GM12878 (cell line): ENCODE measurements around the gene PACS2. TPM values are rescaled to one million over a fixed set of nuclear protein-coding genes. Genes with fewer than 3 reads are reported as not detected.

Experiments
- ATAC-seq: fragments of 200-7000 bp; cut with Tn5 transposase; 3 replicates; pipeline ENCODE4 v1.9.1; 2020; ENCODE audit warnings: mild to moderate bottlenecking, moderate library complexity
- BruUV-seq: library from RNA; stranded (reverse); fragments of 400-500 nt; replicated peaks from 2 replicates; lab custom pipeline; 2021; lab: Mats Ljungman, UMichigan
- CTCF ChIA-PET: fragments of 300-600 bp; sonication (Branson Sonifier 250); formaldehyde crosslinking; extraction: SDS; loops from one replicate; lab custom pipeline; 2021; ENCODE audit warnings: inconsistent platforms; lab: Yijun Ruan, JAX
- POLR2A ChIA-PET: fragments of 350-600 bp; formaldehyde crosslinking; extraction: SDS; loops from one replicate; lab custom pipeline; 2021; ENCODE audit warnings: inconsistent platforms; lab: Charles Lee
- RAD21 ChIA-PET: fragments of 300-600 bp; sonication (Branson Sonifier 250); formaldehyde crosslinking; loops from one replicate; lab custom pipeline; 2023; ENCODE audit warnings: antibody characterized with exemption; ENCODE audit not compliant: unreplicated experiment; lab: Charles Lee
- SMC1A ChIA-PET: fragments of 300-600 bp; sonication (Branson Sonifier 250); formaldehyde crosslinking; loops from one replicate; lab custom pipeline; 2023; ENCODE audit not compliant: unreplicated experiment, uncharacterized antibody; lab: Charles Lee
- DNase-seq: peaks from one replicate; pipeline ENCODE4 v3.0.0-alpha.2; 2011; ENCODE audit warnings: low read depth, low spot score
- FAIRE-seq: peaks from 3 replicates; lab custom pipeline; 2011; peaks lifted over from hg19 to GRCh38; lab: Jason Lieb, UNC
- H2AFZ ChIP-seq: 2 replicates; pipeline ENCODE4 v1.6.0; 2011; ENCODE audit warnings: low read depth, low read length, control low read depth; ENCODE audit not compliant: control insufficient read depth
- H3K27ac ChIP-seq: 2 replicates; pipeline ENCODE4 v1.5.1; 2011; ENCODE audit warnings: control low read depth; ENCODE audit not compliant: control insufficient read depth, insufficient read depth
- H3K27me3 ChIP-seq, 2 experiments: replicated peaks in 1 of 2; 2 replicates each; pipeline versions ENCODE4 v1.6.0 to v1.6.1; 2011; ENCODE audit warnings: low read length in 1 of 2; ENCODE audit not compliant: control insufficient read depth in 2 of 2, insufficient read depth in 2 of 2
- H3K36me3 ChIP-seq, 2 experiments: 2 replicates each; pipeline ENCODE4 v1.5.1; 2011; ENCODE audit warnings: low read length in 1 of 2; ENCODE audit not compliant: control insufficient read depth in 2 of 2, insufficient read depth in 2 of 2
- H3K4me1 ChIP-seq: 2 replicates; pipeline ENCODE4 v1.6.1; 2011; ENCODE audit warnings: mild to moderate bottlenecking, low read length, moderate library complexity, mixed read lengths; ENCODE audit not compliant: control insufficient read depth, insufficient read depth
- H3K4me2 ChIP-seq: 2 replicates; pipeline ENCODE4 v1.6.0; 2011; ENCODE audit warnings: control low read depth; ENCODE audit not compliant: control insufficient read depth, insufficient read depth
- H3K4me3 ChIP-seq: fragments of 200-600 bp; sonication (generic); 2 replicates; pipeline ENCODE4 v1.5.1; 2016
- H3K79me2 ChIP-seq: 2 replicates; pipeline ENCODE4 v1.6.0; 2011; ENCODE audit warnings: low read length; ENCODE audit not compliant: control insufficient read depth, insufficient read depth
- H3K9ac ChIP-seq: 2 replicates; pipeline ENCODE4 v1.8.0; 2011; ENCODE audit warnings: low read length, control low read depth, mixed read lengths; ENCODE audit not compliant: control insufficient read depth, insufficient read depth
- H3K9me3 ChIP-seq: replicated peaks from 3 replicates; pipeline ENCODE4 v1.5.1; 2011; ENCODE audit warnings: mild to moderate bottlenecking, low read length; ENCODE audit not compliant: control insufficient read depth, insufficient read depth
- H4K20me1 ChIP-seq: 2 replicates; pipeline ENCODE4 v1.6.0; 2011; ENCODE audit not compliant: control insufficient read depth, insufficient read depth
- BACH1 ChIP-seq: fragments of 450-650 bp; IDR thresholded peaks from 2 replicates; pipeline ENCODE4 v1.6.1; 2017; ENCODE audit warnings: mild to moderate bottlenecking, borderline replicate concordance
- CEBPB ChIP-seq, 2 experiments: fragments of 150-350 bp in 1 of 2; IDR thresholded peaks; 2 replicates each; pipeline ENCODE4 v1.6.1; 2012 to 2014; ENCODE audit warnings: low read depth in 2 of 2, low read length in 2 of 2, borderline replicate concordance in 1 of 2, inconsistent platforms in 1 of 2
- CHD1 ChIP-seq: IDR thresholded peaks from 2 replicates; pipeline ENCODE4 v1.6.1; 2012; ENCODE audit warnings: low read depth, low read length, improper control_type of control experiment
- E2F8 ChIP-seq: fragments of 450-650 bp; IDR thresholded peaks from 2 replicates; pipeline ENCODE4 v1.6.1; 2018; ENCODE audit warnings: mild to moderate bottlenecking, low read depth, moderate library complexity; ENCODE audit not compliant: partially characterized antibody
- IKZF2 ChIP-seq, 2 experiments: fragments of 450-650 bp; IDR thresholded peaks; 2 replicates each; pipeline ENCODE4 v1.6.1; 2017; ENCODE audit warnings: mild to moderate bottlenecking in 2 of 2, moderate library complexity in 2 of 2
- MTA3 ChIP-seq: IDR thresholded peaks from 2 replicates; pipeline ENCODE4 v1.6.1; 2012; ENCODE audit warnings: low read length, inconsistent platforms, borderline replicate concordance
- NBN ChIP-seq: fragments of 450-650 bp; IDR thresholded peaks from 2 replicates; pipeline ENCODE4 v1.6.1; 2016
- NR2C2 ChIP-seq: IDR thresholded peaks from 2 replicates; pipeline ENCODE4 v1.6.1; 2011; ENCODE audit warnings: borderline replicate concordance, low read depth; ENCODE audit not compliant: control insufficient read depth, insufficient read length
- RB1 ChIP-seq: fragments of 450-650 bp; formaldehyde crosslinking; IDR thresholded peaks from 2 replicates; pipeline ENCODE4 v1.6.1; 2017; ENCODE audit warnings: mild to moderate bottlenecking, borderline replicate concordance
- STAT1 ChIP-seq: fragments of 450-650 bp; conservative IDR thresholded peaks from 2 replicates; pipeline ENCODE4 v1.6.1; 2014; ENCODE audit warnings: antibody characterized with exemption, mild to moderate bottlenecking
- ZBED1 ChIP-seq: IDR thresholded peaks from 2 replicates; pipeline ENCODE4 v1.6.1; 2016; ENCODE audit warnings: borderline replicate concordance
- ZNF384 ChIP-seq: IDR thresholded peaks from 2 replicates; pipeline ENCODE4 v1.6.1; 2012; ENCODE audit warnings: low read depth, mild to moderate bottlenecking, low read length, improper control_type of control experiment, borderline replicate concordance
- WGBS: methylation state at CpG from one replicate; pipeline ENCODE4 v1.1.6; 2016; ENCODE audit warnings: low lambda C conversion rate; ENCODE audit not compliant: insufficient replicate concordance, insufficient coverage; ENCODE audit errors: missing lambda C conversion rate; 5-methylcytosine and 5-hydroxymethylcytosine counted together
- in situ Hi-C: fragments of 300-500 bp; cut with MboI; formaldehyde crosslinking; loops from 9 replicates; pipeline ENCODE4 v1.14.3; 2018; ENCODE audit warnings: mixed read lengths
- intact Hi-C: fragments of 100-400 bp; cut with micrococcal nuclease; formaldehyde crosslinking; loops from one replicate; pipeline ENCODE4 v1.14.2; 2022; ENCODE audit not compliant: unreplicated experiment
- polyA plus RNA-seq, 11 experiments: library from polyadenylated mRNA; depleted of rRNA in 4 of 11; unstranded in 6 of 11; stranded (reverse) in 5 of 11; fragments of >200 nt; fragmentation: Nextera tagmentation in 4 of 11; fragmentation: Illumina TruSeq in 1 of 11; extraction: Ambion mirVana in 4 of 11; extraction: Trizol in 1 of 11; gene quantifications; 1 replicate in 1 of 11; 2 replicates in 10 of 11; pipeline versions ENCODE4 v1.2.1 to v1.2.3, GENCODE V29; 2011 to 2016; ENCODE audit warnings: inconsistent platforms in 2 of 11, missing spikeins in 2 of 11, low read depth in 1 of 11
- total RNA-seq, 4 experiments: library from RNA; depleted of rRNA in 3 of 4; stranded (reverse); fragments of >200 nt in 3 of 4; fragmentation: Illumina TruSeq in 1 of 4; extraction: Trizol in 1 of 4; gene quantifications; 2 replicates each; pipeline versions ENCODE4 v1.2.1 to v1.2.3, GENCODE V29; 2013 to 2021

Gene PACS2
- total and polyA plus RNA-seq, 10 of the 15 experiments (the other 5 are each of a cell fraction or from before 2014, with no cell fraction given) = 0.21 to 37.3 (median 9.4) TPM

GRCh38 chr14:105390849-105391500 is 76.4 kb downstream of the PACS2 start:
- TF ChIP-seq IKZF2 (IDR thresholded peaks at IDR 0.05) (no peak), NBN (no peak), E2F8 (no peak), CHD1 (no peak), RB1 (no peak), BACH1 (no peak), STAT1 (no peak), ZNF384 (no peak), NR2C2 (no peak), ZBED1 (no peak), CEBPB (IDR thresholded peaks at IDR 0.05; ENCODE audit: borderline replicate concordance in 1 of 2, low read depth in 2 of 2, low read length in 2 of 2) (no peak), MTA3 (no peak)
- TF ChIP-seq, all 136 proteins: peak for 0
- H3K4me1 ChIP-seq = no peaks in the 10 kb centered on the region

More at GRCh38 chr14:105390849-105391500, 76.4 kb downstream of the PACS2 start:
- FAIRE-seq (no peak), ATAC-seq (no peak), DNase-seq (no peak)
- POLR2A ChIA-PET = interaction anchor here (0.6 kb wide), 1 partner anchor 102 kb away, joined by 3 read pairs; no protein-coding TSS in a partner anchor
- SMC1A ChIA-PET = no interaction called here
- WGBS = 69% methylated on average over 22 of the region's 24 CpGs
- H3K9me3 ChIP-seq = no peaks in the 10 kb centered on the region
- RAD21 ChIA-PET = no interaction called here
- no peaks in the 10 kb centered on the region for H4K20me1 ChIP-seq
- H3K4me3 ChIP-seq = no peak overlapping the region
- no peak overlapping the region for H3K27ac ChIP-seq
- no peak overlapping the region for H2AFZ ChIP-seq
- H3K36me3 ChIP-seq = no peaks in the 10 kb centered on the region; a peak in 1 of 4 replicates
- no peak overlapping the region for H3K9ac ChIP-seq
- CTCF ChIA-PET = interaction anchor here (1.0 kb wide), 1 partner anchor 57 kb away, joined by 3 read pairs; no protein-coding TSS in a partner anchor
- no peaks in the 10 kb centered on the region for H3K79me2 ChIP-seq
- no peaks in the 10 kb centered on the region for H3K27me3 ChIP-seq
- in situ Hi-C loops = no loop called here
- intact Hi-C loops = no loop called here
- no peak overlapping the region for H3K4me2 ChIP-seq
- BruUV-seq = no TSS peak
